AG09309 (cell line): ENCODE results near the gene ZFP36L2.
A peak's percentile ranks its signal among the peaks of the same experiment; 100 is the strongest.

Experiments used
- DNase-seq: peaks from one replicate; pipeline ENCODE4 v3.0.0-alpha.2; 2010; ENCODE audit warnings: low read depth
- H3K4me3 ChIP-seq: 2 replicates; pipeline ENCODE4 v1.5.1; 2011; ENCODE audit warnings: mild to moderate bottlenecking, low read depth, low read length, moderate library complexity; ENCODE audit not compliant: control insufficient read depth
- TF ChIP-seq, protein P1 (sequence below): IDR thresholded peaks from 2 replicates; pipeline ENCODE4 v1.5.1; 2011; ENCODE audit warnings: mild to moderate bottlenecking, low read depth, low read length, inconsistent platforms; ENCODE audit not compliant: insufficient read depth, control insufficient read depth; ENCODE audit errors: missing control alignments

Gene ZFP36L2

DNA sequence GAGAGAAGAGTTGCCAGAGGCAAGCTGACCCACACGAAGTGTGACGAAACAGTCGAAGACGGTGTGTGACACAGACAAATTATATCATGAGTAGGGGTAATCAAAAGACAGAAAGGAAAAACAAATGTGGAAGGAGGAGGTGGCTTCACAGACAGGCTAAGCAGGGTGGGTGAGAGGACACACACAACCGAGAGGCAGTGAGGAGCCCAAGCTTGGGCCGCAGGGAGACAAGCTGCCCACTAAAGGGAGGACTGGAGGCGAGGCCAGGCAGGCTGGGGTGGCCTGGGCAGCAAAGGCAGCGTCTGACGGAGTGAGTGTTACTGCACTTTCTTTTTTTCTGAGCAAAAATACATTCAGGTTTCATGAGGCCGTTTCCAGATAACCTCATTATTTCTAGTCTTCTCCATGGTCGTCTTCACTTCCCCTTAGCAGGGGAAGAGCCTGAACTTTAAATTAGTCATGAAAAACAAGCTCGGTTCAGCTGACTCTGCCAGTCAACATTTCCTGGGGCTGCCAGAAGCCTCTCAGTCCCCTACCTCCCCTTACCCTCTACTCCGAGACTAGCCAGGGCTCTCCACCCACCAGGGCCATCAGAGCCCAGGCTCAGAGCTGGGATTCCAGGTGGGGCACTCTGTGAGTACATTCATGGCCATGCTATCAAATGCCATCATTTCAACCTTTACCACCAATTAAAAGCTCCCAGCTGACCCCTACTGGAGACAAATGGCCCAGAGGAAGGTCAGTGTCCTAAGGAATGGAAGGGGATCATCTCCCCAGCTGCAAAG is 13.8 kb upstream of the ZFP36L2 start:
- DNase-seq: no peak
- TF ChIP-seq, protein P1, sequence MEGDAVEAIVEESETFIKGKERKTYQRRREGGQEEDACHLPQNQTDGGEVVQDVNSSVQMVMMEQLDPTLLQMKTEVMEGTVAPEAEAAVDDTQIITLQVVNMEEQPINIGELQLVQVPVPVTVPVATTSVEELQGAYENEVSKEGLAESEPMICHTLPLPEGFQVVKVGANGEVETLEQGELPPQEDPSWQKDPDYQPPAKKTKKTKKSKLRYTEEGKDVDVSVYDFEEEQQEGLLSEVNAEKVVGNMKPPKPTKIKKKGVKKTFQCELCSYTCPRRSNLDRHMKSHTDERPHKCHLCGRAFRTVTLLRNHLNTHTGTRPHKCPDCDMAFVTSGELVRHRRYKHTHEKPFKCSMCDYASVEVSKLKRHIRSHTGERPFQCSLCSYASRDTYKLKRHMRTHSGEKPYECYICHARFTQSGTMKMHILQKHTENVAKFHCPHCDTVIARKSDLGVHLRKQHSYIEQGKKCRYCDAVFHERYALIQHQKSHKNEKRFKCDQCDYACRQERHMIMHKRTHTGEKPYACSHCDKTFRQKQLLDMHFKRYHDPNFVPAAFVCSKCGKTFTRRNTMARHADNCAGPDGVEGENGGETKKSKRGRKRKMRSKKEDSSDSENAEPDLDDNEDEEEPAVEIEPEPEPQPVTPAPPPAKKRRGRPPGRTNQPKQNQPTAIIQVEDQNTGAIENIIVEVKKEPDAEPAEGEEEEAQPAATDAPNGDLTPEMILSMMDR: peak; percentile 20

DNA sequence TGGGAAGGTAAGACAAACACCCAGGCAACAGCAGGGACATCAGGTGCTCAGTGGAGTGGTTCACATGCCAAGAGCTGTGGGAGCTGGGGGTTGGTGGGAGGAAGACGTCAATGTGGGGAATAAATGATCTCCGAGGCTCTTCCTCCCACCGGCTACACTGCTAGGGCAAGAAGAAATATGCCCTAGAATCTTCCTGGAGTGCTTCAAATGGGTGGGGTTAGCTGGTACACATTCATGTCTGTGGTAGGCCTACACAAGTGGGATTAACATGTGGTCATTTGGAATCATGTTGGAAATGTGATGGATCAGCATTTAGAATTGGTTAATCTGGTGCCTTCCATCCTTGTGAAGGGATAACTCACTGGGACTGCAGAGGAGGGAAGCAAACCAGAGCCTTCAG is 12.4 kb upstream of the ZFP36L2 start:
- TF ChIP-seq, protein P1: no peak
- no peak for DNase-seq
- no peak overlapping the region for H3K4me3 ChIP-seq

More for the DNA sequence above, 13.8 kb upstream of the ZFP36L2 start:
- no peak overlapping the region for H3K4me3 ChIP-seq

DNA sequence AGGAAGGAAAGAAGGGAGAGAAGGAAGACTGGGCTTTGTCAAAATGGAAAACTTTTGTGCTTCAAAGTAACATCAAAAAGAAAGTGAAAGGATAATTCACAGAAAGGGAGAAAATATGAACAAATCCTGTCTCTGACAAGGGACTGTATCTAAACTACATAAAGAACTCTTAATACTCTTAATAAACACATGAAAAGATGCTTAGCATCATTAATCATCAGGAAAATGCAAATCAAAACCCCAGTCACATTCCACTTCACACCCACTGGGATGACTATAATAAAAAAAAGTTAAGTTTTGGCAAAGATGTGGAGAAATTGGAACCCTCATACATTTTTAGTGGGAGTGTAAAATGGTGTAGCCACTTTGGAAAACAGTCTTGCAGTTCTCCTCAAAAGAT is 11.8 kb upstream of the ZFP36L2 start:
- DNase-seq: no peak

DNA sequence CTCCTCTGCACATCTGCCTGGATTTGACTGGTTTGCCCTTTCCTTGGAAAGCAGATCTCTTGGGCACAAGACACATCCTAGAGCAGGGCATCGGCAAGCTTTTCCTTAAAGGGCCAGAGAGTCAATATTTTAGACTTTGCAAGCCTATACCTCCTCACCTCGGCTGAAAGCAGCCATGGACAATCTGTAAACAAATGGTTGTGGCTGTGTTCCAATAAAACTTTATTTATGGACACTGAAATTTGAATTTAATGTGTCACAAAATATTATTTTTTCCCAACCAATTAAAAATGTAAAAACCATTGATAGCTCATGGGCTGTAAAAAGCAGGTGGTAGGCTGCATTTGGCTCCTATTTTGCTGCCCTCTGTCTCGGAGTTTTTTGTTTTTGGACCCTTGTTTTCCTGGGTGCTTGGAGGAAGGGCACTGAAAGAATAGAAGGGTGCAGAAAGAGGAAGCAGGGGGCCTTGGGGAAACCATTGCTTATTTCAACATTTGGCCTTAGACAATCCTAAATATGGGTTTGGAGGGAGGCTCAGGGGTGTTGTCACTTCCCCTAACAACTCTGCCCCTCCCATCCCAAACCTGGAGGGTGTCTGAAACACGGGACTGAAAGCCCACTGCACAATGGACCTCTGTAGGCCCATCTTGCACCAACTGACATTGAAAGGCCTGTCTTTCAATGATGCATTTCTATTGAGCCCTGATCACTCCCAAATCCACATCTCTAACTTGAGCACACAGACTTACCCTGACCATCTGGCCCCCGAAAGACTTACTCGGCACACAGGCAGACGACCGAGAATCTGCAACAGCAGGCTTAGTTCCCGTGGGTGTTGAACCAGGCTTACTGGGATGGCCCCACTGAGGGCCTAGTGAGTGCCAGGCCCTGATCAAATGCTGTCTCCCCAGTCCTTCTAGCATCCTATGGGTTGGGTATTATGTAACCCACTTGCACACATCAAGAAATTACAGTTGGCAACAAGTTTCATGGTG is 7.1 kb upstream of the ZFP36L2 start:
- H3K4me3 ChIP-seq: no peak overlapping the region
- DNase-seq: no peak
- TF ChIP-seq, protein P1: no peak

More for the DNA sequence above, 11.8 kb upstream of the ZFP36L2 start:
- H3K4me3 ChIP-seq: no peak overlapping the region
- TF ChIP-seq, protein P1: no peak

DNA sequence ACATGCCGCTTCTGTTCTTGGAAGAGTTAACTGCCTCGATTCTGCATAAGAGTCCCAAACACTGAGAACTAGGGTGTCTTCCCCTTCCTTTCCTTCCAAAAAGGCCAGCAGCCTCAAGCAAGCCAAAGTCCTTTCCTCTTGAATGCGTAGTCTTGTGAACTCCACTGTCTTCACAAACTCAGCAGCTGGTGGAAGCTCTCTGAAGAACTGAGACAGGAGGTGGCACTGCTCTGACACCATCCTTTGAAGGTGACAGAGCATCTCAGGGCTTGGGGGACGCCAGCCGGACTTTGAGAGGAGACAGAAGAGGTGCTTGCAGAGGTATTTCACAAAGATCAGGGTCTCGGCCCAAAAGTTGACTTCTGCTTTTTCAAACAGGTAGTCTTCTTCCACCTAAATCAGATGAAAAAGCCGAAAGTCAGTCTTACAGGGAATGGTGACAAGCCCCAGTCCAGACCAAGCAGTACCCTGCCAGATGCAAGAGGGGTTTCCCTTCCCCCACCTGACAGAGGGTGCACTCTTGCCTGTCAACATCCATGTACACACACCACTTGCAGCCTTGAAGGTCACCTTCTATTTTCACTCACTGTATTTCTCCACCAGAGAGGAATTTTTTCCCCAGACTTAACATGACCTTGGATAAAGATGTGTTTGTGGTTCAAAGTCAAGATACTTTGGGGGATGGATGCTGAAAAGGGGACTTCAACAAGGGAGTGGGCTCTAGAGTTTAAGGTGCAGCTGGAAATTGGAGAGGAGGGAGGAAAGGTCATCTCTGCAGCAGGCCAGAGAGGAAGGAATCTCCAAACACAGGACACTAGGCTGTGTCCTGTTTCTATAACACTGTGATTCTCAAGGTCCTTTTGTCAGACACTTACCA is 4.8 kb upstream of the ZFP36L2 start:
- TF ChIP-seq, protein P1: no peak
- no peak overlapping the region for H3K4me3 ChIP-seq
- no peak for DNase-seq
